Mammary epithelial cell (primary cell): ENCODE measurements around the gene RITA1.

Experiments used
- CTCF ChIP-seq, 2 donors: IDR thresholded peaks in 1 of 2; conservative IDR thresholded peaks in 1 of 2; 2 replicates each; pipeline ENCODE4 v1.5.1; 2011 to 2012; ENCODE audit warnings: inconsistent platforms in 2 of 2, low read length in 2 of 2, mild to moderate bottlenecking in 2 of 2, control low read depth in 1 of 2, low read depth in 1 of 2; ENCODE audit not compliant: insufficient read depth in 1 of 2; ENCODE audit errors: extremely low read depth in 1 of 2
- EZH2 ChIP-seq: IDR thresholded peaks from 2 replicates; pipeline ENCODE4 v1.6.1; 2012; ENCODE audit warnings: low read length, inconsistent platforms, borderline replicate concordance

DNA sequence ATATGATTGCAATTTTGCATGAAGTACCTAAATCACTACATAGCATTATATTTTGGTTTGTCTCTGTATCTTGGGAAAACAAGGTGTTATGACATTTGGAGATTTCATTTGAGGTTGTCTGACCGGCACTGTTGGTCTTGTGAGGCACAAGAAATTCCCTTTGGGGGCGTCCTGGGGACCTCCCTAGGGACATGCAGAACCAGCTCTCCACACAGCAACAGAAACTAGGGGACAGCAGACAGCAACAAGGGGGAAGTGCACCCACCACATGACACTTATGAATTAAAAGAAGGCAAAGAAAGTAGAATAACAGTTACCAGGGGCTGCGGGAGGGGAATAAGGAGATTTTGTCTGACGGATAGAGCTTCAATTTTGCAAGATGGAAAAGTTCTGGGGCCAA is 14.6 kb upstream of the RITA1 start:
- TF ChIP-seq CTCF (conservative IDR thresholded peaks at IDR 0.05 in 1 of 2, IDR thresholded peaks at IDR 0.05 in 1 of 2; ENCODE audit: extremely low read depth in 1 of 2, insufficient read depth in 1 of 2, low read depth in 1 of 2, low read length in 2 of 2): no peak
- TF ChIP-seq EZH2: no peak
